ENCODE measurements around the gene LBX1.

DNA sequence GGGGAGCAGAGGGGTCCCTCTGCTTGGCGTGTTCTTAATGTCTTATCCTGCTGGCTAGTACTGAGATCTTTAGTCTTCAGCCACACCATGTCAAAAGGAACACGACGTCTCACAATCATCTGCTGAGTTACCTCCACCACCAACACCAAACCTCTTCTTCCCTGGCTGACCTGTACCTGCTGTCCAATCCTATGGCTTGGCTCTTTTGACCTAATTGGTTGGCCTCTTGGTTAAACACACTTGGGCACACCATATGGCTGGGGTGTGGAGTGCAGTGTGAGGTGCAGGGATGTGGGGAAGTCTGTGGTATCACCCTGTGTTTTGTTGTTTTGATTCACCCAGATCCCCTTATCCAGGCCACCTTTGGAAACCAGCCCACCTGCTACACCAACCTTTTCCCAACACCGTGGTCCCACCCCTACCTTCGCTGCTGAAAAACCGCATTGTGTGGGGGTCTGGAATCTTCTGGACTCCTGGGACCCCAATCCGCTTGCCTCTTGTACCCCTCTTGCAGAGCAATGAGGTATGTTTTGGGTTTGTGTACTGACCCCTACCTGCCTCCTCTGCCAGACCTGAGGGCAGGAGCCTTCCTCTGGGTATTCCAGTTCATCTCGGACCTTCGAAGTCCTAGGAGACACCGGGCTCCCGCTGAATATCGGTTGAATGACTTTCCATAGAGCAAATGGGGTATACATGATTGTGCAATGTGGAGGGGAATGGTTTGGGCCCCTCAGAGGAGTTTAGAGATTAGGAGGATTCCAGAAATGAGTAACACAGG is 2.8 kb upstream of the LBX1 start:
- TF ChIP-seq GATA2 (IDR thresholded peaks at IDR 0.05; ENCODE audit: low read depth, low read length): no peak
- TF ChIP-seq GATA3 (IDR thresholded peaks at IDR 0.05; ENCODE audit: low read depth, low read length): no peak
